HepG2 (cell line): Measurements from ENCODE around the gene LOX. TPM values are rescaled to one million over a fixed set of nuclear protein-coding genes. Genes with fewer than 3 reads are reported as not detected.

Experiments used
- ATF7 ChIP-seq, 2 experiments: fragments of 450-650 bp in 1 of 2; sonication (generic) in 1 of 2; formaldehyde crosslinking in 1 of 2; IDR thresholded peaks; 2 replicates each; pipeline versions ENCODE4 v1.4.0 to v1.6.1; 2016 to 2020; ENCODE audit warnings: antibody characterized with exemption in 1 of 2, mild to moderate bottlenecking in 1 of 2, missing genetic modification reagents in 1 of 2
- ATF7-NPFF ChIP-seq: sonication (generic); formaldehyde crosslinking; IDR thresholded peaks from 2 replicates; pipeline ENCODE4 v1.8.1; 2023; ENCODE audit warnings: mild to moderate bottlenecking, low read depth, missing genetic modification reagents, moderate library complexity
- BRD4 ChIP-seq: sonication (generic); formaldehyde crosslinking; IDR thresholded peaks from 2 replicates; pipeline ENCODE4 v1.4.0; 2020; ENCODE audit warnings: missing genetic modification reagents
- ETV6 ChIP-seq: sonication (generic); formaldehyde crosslinking; conservative IDR thresholded peaks from 2 replicates; pipeline ENCODE4 v1.4.0; 2020; ENCODE audit warnings: missing genetic modification reagents
- PTBP1 ChIP-seq: fragments of 200-400 bp; formaldehyde crosslinking; IDR thresholded peaks from 2 replicates; pipeline ENCODE4 v1.6.1; 2018; ENCODE audit warnings: low read length, low read depth; ENCODE audit not compliant: poor library complexity, severe bottlenecking
- RFX3 ChIP-seq: IDR thresholded peaks from 2 replicates; pipeline ENCODE4 v1.6.1; 2016; ENCODE audit warnings: missing biosample characterization, missing genetic modification reagents
- SPEN ChIP-seq: sonication (generic); formaldehyde crosslinking; IDR thresholded peaks from 2 replicates; pipeline ENCODE4 v1.5.1; 2020; ENCODE audit warnings: low read depth, mild to moderate bottlenecking, missing genetic modification reagents
- TEAD3 ChIP-seq: optimal IDR thresholded peaks from 2 replicates; pipeline ENCODE3; 2016; ENCODE audit warnings: borderline replicate concordance
- TMF1 ChIP-seq: sonication (generic); formaldehyde crosslinking; IDR thresholded peaks from 2 replicates; pipeline ENCODE4 v1.8.1; 2022; ENCODE audit warnings: low read depth, missing genetic modification reagents
- ZBTB7B ChIP-seq: sonication (generic); formaldehyde crosslinking; IDR thresholded peaks from 2 replicates; pipeline ENCODE4 v1.4.0; 2020; ENCODE audit warnings: missing genetic modification reagents
- ZFX ChIP-seq: sonication (generic); formaldehyde crosslinking; IDR thresholded peaks from 2 replicates; pipeline ENCODE4 v1.4.0; 2020; ENCODE audit warnings: mild to moderate bottlenecking, low read depth, missing genetic modification reagents, moderate library complexity
- ZNF225 ChIP-seq: sonication (generic); formaldehyde crosslinking; IDR thresholded peaks from 2 replicates; pipeline ENCODE4 v1.4.0; 2020; ENCODE audit warnings: mild to moderate bottlenecking, missing genetic modification reagents
- ZNF232 ChIP-seq: sonication (generic); formaldehyde crosslinking; IDR thresholded peaks from 2 replicates; pipeline ENCODE4 v1.4.0; 2020; ENCODE audit warnings: missing genetic modification reagents, borderline replicate concordance
- ZNF292 ChIP-seq: sonication (generic); formaldehyde crosslinking; IDR thresholded peaks from 2 replicates; pipeline ENCODE4 v1.8.1; 2022; ENCODE audit warnings: mild to moderate bottlenecking, low read depth, missing genetic modification reagents, borderline replicate concordance
- ZNF598 ChIP-seq: sonication (generic); formaldehyde crosslinking; IDR thresholded peaks from 2 replicates; pipeline ENCODE4 v1.5.1; 2020; ENCODE audit warnings: mild to moderate bottlenecking, missing genetic modification reagents, borderline replicate concordance
- ZNF747 ChIP-seq: sonication (generic); formaldehyde crosslinking; IDR thresholded peaks from 2 replicates; pipeline ENCODE4 v1.8.1; 2023; ENCODE audit warnings: missing genetic modification reagents, mild to moderate bottlenecking, borderline replicate concordance
- ZNF777 ChIP-seq: sonication (generic); formaldehyde crosslinking; IDR thresholded peaks from 2 replicates; pipeline ENCODE4 v1.4.0; 2020; ENCODE audit warnings: missing genetic modification reagents
- ZSCAN22 ChIP-seq: sonication (generic); formaldehyde crosslinking; IDR thresholded peaks from 2 replicates; pipeline ENCODE4 v1.4.0; 2020; ENCODE audit warnings: mild to moderate bottlenecking, missing genetic modification reagents
- polyA plus RNA-seq, 8 experiments: library from polyadenylated mRNA; depleted of rRNA in 3 of 8; stranded (reverse) in 7 of 8; unstranded in 1 of 8; fragments of >200 nt; fragmentation: Illumina TruSeq in 4 of 8; extraction: Trizol in 4 of 8; gene quantifications; 2 replicates each; pipeline versions ENCODE4 v1.2.1 to v1.2.3, GENCODE V29; 2011 to 2016; ENCODE audit warnings: low read depth in 4 of 8, missing spikeins in 1 of 8, mixed read lengths in 1 of 8; ENCODE audit not compliant: insufficient read depth in 1 of 8
- total RNA-seq, 5 experiments: library from RNA; depleted of rRNA; stranded (reverse); fragments of >200 nt; fragmentation: Illumina TruSeq; extraction: Trizol; gene quantifications; 2 replicates each; pipeline ENCODE4 v1.2.3, GENCODE V29; 2016; ENCODE audit warnings: low read depth in 1 of 5
- TF ChIP-seq, protein P1 (sequence below): sonication (generic); formaldehyde crosslinking; IDR thresholded peaks from 2 replicates; pipeline ENCODE4 v1.5.1; 2020; ENCODE audit warnings: mild to moderate bottlenecking, missing genetic modification reagents, moderate library complexity
- TF ChIP-seq, protein P2 (sequence below): sonication (generic); formaldehyde crosslinking; IDR thresholded peaks from 2 replicates; pipeline ENCODE4 v1.8.1; 2023; ENCODE audit warnings: mild to moderate bottlenecking, moderate library complexity, missing genetic modification reagents
- TF ChIP-seq, protein P3 (sequence below): sonication (generic); formaldehyde crosslinking; IDR thresholded peaks from 2 replicates; pipeline ENCODE4 v1.4.0; 2020; ENCODE audit warnings: missing genetic modification reagents, mild to moderate bottlenecking, borderline replicate concordance
- TF ChIP-seq, protein P4 (sequence below): sonication (generic); formaldehyde crosslinking; IDR thresholded peaks from 2 replicates; pipeline ENCODE4 v1.5.0; 2020; ENCODE audit warnings: missing genetic modification reagents

LOX gene
- total and polyA plus RNA-seq, 2 of the 13 experiments (the other 11 are each of a cell fraction or from before 2014, with no cell fraction given): 0.73 to 173 TPM

DNA sequence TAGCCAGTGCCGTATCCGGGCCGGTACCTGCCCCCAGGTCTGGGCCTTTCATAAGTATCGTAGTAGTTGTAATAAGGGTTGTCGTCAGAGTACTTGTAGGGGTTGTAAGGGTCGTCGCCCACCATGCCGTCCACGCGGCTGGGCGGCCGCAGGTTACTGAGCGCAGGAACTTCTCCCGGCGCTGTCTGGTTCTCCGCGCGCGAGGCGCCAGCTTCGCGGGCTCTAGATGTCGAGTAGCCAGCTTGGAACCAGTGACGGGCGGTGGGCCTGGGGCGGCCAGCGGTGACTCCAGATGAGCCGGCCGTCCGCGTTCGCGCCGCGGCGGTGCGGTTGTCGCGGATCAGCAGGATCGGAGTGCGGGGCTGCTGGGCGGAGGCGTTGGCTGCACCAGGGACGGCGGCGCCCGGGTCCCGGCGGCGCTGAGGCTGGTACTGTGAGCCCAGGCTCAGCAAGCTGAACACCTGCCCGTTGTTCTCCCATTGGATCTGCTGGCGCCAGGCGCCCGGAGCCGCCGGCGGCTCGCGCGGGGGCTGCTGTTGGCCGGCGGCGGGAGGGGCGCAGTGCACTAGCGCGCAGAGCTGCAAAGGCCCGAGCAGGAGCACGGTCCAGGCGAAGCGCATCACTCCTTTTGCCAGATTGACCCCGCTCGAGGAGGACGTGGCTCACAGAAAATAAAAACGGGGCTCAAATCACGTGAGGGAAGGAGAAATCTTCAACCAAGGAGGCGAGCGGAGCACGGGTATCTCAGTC is 518 bp downstream of the LOX start (continued):
- TF ChIP-seq, protein P1, sequence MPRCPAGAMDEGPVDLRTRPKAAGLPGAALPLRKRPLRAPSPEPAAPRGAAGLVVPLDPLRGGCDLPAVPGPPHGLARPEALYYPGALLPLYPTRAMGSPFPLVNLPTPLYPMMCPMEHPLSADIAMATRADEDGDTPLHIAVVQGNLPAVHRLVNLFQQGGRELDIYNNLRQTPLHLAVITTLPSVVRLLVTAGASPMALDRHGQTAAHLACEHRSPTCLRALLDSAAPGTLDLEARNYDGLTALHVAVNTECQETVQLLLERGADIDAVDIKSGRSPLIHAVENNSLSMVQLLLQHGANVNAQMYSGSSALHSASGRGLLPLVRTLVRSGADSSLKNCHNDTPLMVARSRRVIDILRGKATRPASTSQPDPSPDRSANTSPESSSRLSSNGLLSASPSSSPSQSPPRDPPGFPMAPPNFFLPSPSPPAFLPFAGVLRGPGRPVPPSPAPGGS (CRISPR knock-in tag): 0 out of 2 replicates have a peak, but pooled peaks have one; percentile 64
- 0 out of 2 replicates have a peak, but pooled peaks have one; percentile 11 for TF ChIP-seq ZNF747 (CRISPR knock-in tag)
- TF ChIP-seq RFX3 (CRISPR knock-in tag): no peak
- no peak for TF ChIP-seq ZNF598 (CRISPR knock-in tag)
- TF ChIP-seq, protein P2, sequence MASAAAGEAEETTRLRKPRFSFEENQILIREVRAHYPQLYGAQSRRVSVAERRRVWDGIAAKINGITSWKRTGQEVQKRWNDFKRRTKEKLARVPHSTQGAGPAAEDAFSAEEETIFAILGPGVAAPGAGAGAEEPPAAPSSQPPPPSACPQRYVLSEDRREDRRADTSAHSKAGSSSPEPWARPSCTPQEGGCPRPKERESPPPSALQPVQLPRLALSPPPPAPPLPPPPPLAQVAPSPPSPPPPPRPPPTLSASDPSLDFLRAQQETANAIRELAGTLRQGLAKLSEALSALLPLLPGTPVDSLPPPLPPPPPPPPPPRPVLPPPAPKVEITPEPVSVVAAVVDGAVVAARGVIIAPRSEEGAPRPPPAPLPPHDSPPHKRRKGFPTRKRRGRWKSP: peak; percentile 70; the same call in 1 of the 2 replicates
- 0 out of 2 replicates have a peak, but pooled peaks have one; percentile 8 for TF ChIP-seq TMF1
- TF ChIP-seq ATF7-NPFF: 0 out of 2 replicates have a peak, but pooled peaks have one; percentile 23
- peak; percentile 58; the same call in 1 of the 2 replicates for TF ChIP-seq ZNF225 (CRISPR knock-in tag)
- TF ChIP-seq, protein P3, sequence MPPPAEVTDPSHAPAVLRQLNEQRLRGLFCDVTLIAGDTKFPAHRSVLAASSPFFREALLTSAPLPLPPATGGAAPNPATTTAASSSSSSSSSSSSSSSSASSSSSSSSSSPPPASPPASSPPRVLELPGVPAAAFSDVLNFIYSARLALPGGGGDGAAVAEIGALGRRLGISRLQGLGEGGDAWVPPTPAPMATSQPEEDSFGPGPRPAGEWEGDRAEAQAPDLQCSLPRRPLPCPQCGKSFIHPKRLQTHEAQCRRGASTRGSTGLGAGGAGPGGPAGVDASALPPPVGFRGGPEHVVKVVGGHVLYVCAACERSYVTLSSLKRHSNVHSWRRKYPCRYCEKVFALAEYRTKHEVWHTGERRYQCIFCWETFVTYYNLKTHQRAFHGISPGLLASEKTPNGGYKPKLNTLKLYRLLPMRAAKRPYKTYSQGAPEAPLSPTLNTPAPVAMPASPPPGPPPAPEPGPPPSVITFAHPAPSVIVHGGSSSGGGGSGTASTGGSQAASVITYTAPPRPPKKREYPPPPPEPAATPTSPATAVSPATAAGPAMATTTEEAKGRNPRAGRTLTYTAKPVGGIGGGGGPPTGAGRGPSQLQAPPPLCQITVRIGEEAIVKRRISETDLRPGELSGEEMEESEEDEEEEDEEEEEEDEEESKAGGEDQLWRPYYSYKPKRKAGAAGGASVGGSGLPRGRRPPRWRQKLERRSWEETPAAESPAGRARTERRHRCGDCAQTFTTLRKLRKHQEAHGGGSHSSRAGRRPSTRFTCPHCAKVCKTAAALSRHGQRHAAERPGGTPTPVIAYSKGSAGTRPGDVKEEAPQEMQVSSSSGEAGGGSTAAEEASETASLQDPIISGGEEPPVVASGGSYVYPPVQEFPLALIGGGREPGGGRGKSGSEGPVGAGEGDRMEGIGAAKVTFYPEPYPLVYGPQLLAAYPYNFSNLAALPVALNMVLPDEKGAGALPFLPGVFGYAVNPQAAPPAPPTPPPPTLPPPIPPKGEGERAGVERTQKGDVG (CRISPR knock-in tag): peak; percentile 24; the same call in 1 of the 2 replicates
- TF ChIP-seq BRD4 (CRISPR knock-in tag): no peak
- no peak for TF ChIP-seq ATF7 (IDR thresholded peaks at IDR 0.05)
- TF ChIP-seq ATF7 (CRISPR knock-in tag; IDR thresholded peaks at IDR 0.05): 0 out of 2 replicates have a peak, but pooled peaks have one; percentile 21
- TF ChIP-seq ZSCAN22: 0 out of 2 replicates have a peak, but pooled peaks have one; percentile 24
- peak; percentile 20; the same call in 1 of the 2 replicates for TF ChIP-seq ZBTB7B (CRISPR knock-in tag)
- TF ChIP-seq, protein P4, sequence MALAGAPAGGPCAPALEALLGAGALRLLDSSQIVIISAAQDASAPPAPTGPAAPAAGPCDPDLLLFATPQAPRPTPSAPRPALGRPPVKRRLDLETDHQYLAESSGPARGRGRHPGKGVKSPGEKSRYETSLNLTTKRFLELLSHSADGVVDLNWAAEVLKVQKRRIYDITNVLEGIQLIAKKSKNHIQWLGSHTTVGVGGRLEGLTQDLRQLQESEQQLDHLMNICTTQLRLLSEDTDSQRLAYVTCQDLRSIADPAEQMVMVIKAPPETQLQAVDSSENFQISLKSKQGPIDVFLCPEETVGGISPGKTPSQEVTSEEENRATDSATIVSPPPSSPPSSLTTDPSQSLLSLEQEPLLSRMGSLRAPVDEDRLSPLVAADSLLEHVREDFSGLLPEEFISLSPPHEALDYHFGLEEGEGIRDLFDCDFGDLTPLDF (CRISPR knock-in tag): no peak
- TF ChIP-seq ZNF232 (CRISPR knock-in tag): no peak
- no peak for TF ChIP-seq ZNF292 (CRISPR knock-in tag)
- peak; percentile 6 for TF ChIP-seq TEAD3
- TF ChIP-seq ZFX (CRISPR knock-in tag): 0 out of 2 replicates have a peak, but pooled peaks have one; percentile 54
- no peak for TF ChIP-seq PTBP1
- no peak for TF ChIP-seq ETV6 (CRISPR knock-in tag)
- TF ChIP-seq ZNF777 (CRISPR knock-in tag): peak; percentile 92
- TF ChIP-seq SPEN (CRISPR knock-in tag): 0 out of 2 replicates have a peak, but pooled peaks have one; percentile 8
